Erythroblast (primary cell): ENCODE results near the gene ZNF768.

Experiments
- GATA1 ChIP-seq: IDR thresholded peaks from 2 replicates; pipeline ENCODE4 v1.6.1; 2011; ENCODE audit warnings: low read depth, mild to moderate bottlenecking, control low read depth, low read length, moderate library complexity
- POLR2A ChIP-seq: IDR thresholded peaks from 2 replicates; pipeline ENCODE4 v1.6.1; 2011; ENCODE audit warnings: mild to moderate bottlenecking, low read length

DNA sequence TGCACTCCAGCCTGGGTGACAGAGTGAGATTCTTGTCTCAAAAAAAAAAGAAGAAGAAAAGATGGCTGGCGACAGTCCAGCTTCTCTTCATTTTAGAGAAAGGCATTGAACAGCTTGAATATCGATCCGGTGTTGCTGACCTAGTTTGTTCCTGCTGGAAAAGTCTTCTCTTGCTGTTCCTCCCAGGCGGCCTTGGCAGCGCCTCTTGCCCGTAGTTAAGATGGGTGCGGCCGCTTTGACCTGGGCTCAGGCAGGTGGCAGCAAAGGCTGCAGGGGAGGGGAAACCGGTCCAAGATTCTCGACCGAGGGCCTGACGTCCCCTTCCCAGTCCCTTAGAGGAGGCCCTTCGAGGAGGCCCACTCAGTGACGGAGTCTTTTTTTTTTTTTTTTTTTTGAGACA lies 35.7 kb upstream of the ZNF768 start:
- TF ChIP-seq POLR2A = no peak
- TF ChIP-seq GATA1 = no peak
